ENCODE data around the gene DHODH.
"Not testable (repeated sequence)": the region's sequence is repeated elsewhere in the genome, so short reads cannot be mapped to it uniquely, and the experiment has no call there.

Gene DHODH

DNA sequence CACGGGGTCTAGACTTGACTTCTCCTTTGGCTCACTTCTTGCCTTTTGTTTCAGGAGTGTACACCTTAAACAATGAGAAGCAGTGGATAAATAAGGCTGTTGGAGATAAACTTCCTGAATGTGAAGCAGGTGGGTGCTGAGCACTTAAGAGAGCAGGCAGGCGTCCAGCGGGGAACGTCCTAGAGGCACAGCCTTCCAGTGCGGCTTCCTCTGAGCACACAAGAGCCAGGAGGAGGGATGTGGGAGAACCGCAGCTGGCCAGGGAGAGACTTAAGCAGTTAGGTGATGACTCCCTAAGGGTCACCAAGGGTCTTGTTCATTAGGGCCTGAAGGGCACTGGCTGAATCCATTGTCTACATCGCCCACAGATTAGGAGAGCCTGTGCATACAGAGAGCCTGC is 50.5 kb downstream of the DHODH start:
- H3K27me3 Mint-ChIP-seq, H3K27ac Mint-ChIP-seq, H3K4me3 Mint-ChIP-seq, H3K4me1 Mint-ChIP-seq, H3K9me3 Mint-ChIP-seq, ATAC-seq, DNase-seq: not testable (repeated sequence)

DNA sequence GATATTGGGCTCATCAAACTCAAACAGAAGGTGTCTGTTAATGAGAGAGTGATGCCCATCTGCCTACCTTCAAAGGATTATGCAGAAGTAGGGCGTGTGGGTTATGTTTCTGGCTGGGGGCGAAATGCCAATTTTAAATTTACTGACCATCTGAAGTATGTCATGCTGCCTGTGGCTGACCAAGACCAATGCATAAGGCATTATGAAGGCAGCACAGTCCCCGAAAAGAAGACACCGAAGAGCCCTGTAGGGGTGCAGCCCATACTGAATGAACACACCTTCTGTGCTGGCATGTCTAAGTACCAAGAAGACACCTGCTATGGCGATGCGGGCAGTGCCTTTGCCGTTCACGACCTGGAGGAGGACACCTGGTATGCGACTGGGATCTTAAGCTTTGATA is 51.9 kb downstream of the DHODH start:
- ATAC-seq (no peak), DNase-seq (no peak)
- Mint-ChIP-seq H3K27ac (no peak overlapping the region), H3K4me3 (no peak overlapping the region), H3K27me3 (no peaks in the 10 kb centered on the region), H3K4me1 (no peaks in the 10 kb centered on the region), H3K9me3 (no peaks in the 10 kb centered on the region)

DNA sequence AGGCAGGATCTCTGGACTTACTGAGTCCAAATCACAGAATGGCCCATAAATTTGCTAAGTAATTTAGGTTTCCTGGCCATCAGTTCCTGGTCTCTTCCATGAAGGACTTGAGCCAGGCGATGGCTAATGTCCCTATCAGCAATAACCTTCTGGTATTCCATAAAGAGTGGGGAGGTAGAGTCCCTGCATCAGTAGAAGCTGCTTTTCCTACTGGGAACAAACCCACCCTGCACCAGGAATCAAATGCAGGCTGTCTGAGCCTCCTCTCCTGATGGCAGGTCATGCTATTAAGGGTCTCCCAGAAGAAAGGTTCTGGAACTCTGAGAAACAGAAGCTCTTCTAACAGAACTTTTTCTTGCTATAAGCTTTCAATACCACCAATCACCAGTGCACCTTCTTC is 53.0 kb downstream of the DHODH start:
- Mint-ChIP-seq H3K9me3 (no peaks in the 10 kb centered on the region), H3K27ac (no peak overlapping the region), H3K4me3 (no peak overlapping the region), H3K27me3 (no peaks in the 10 kb centered on the region), H3K4me1 (no peaks in the 10 kb centered on the region)
- DNase-seq, result no peak
- ATAC-seq, result no peak

DNA sequence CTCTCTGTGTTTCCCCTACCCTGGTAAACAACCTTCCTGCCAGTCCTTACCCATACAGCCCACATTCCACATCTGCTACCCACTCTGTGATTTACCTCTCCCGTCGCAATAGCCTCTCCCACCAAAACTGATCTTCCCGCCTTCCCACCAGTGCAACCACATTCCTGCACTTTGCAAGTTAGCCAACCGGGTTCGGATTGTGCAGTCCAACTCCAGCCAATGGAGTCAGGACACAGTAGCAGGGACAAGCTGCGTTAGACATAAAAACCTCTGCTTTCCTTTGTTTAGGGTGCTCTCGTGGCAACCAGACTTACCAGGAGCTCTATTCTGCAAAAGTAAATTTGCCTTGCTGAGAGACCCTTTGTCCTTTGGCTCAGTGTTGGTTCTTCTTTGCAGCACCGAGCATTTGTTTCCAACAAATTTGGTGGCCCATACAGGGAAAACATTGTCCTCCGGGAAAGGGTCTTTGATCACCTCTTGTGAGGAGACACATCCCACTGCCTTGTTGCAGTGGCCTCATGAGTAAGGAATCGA is 55.9 kb downstream of the DHODH start:
- Mint-ChIP-seq H3K9me3 (no peaks in the 10 kb centered on the region), H3K27ac (no peak overlapping the region), H3K4me1 (no peaks in the 10 kb centered on the region), H3K27me3 (no peaks in the 10 kb centered on the region), H3K4me3 (no peak overlapping the region)
- ATAC-seq (no peak), DNase-seq (no peak)

DNA sequence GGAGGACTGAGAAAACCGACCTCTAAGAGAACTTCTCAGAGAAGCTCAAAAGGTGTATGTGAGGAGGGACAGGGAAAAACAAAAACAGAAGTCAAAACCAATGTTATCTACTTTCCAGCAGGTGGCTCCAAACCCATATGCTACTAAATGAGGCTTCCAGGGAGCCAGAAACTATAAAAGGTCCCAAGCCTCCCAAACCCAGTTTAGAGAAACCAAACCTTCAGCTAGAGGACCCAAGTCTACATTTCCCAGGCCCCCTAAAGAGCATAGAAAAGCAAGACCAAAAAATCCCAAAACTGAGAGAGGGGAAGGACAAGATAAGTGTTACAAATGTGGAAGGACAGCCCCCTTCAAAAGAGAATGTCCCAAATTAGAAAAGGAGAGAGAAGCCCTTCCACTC is 58.2 kb downstream of the DHODH start:
- H3K27me3 Mint-ChIP-seq, result no peaks in the 10 kb centered on the region
- ATAC-seq (no peak), DNase-seq (peak in 1 of 2 donors; percentile 2)
- H3K27ac Mint-ChIP-seq, result peak overlapping the region in 1 of 2 donors; percentile 84
- H3K4me3 Mint-ChIP-seq, result no peak overlapping the region
- no peaks in the 10 kb centered on the region for H3K9me3 Mint-ChIP-seq
- H3K4me1 Mint-ChIP-seq, result no peaks in the 10 kb centered on the region

DNA sequence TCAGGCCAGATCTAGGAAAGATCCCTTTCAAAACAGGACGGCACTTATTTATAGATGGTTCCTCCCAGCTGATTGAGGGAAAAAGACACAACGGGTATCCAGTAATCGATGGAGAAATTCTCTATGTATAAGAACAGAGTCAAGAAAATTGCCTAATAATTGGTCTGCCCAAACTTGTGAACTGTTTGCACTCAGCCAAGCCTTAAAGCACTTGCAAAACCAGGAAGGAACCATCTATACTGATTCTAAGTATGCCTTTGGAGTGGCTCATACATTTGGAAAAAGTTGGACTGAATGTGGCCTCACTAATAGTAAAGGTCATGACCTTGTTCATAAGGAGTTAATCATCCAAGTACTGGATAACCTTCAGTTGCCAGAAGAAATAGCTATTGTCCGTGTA is 60.4 kb downstream of the DHODH start:
- H3K27me3 Mint-ChIP-seq, result no peaks in the 10 kb centered on the region

DNA sequence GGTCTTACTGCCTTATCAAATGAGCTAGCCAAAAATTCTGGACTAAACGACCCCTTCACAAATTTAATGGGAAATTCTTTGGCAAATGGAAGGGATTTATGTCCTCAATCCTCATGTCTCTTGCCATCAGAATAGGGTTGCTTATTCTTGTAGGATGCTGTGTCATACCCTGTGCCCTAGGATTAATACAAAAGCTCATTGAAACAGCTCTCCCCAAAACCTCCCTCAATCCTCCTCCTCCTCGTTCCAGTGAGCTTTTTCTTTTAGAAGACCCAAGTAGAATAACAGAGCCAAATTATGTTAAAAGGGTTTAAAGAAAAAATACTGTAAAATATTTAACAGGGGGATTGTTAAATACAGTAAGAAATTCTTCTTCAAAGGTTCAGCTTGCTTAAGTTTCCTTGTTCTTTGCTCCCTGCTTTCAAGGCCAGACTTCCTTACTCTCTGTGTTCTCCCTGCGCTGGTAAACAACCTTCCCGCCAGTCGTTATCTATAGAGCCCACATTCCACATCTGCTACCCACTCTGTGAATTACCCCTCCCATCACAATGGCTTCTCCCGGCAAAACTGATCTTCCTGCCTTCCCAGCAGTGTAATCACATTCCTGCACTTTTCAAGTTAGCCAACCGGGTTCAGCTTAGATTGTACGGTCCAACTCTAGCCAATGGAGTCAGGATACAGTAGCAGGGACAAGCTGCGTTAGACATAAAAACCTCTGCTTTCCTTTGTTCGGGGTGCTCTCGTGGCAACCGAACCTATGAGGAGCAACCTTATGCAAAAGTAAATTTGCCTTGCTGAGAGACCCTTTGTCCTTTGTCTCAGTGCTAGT is 64.2 kb downstream of the DHODH start:
- H3K27ac Mint-ChIP-seq, result peak overlapping the region in 1 of 2 donors; percentile 16
- DNase-seq (no peak), ATAC-seq (no peak)
- no peaks in the 10 kb centered on the region for H3K27me3 Mint-ChIP-seq
- no peaks in the 10 kb centered on the region for H3K4me1 Mint-ChIP-seq
- no peak overlapping the region for H3K4me3 Mint-ChIP-seq
- no peaks in the 10 kb centered on the region for H3K9me3 Mint-ChIP-seq

More for the DNA sequence above, 60.4 kb downstream of the DHODH start:
- DNase-seq (no peak), ATAC-seq (no peak)
- no peaks in the 10 kb centered on the region for H3K4me1 Mint-ChIP-seq
- H3K9me3 Mint-ChIP-seq, result no peaks in the 10 kb centered on the region
- no peak overlapping the region for H3K4me3 Mint-ChIP-seq
- H3K27ac Mint-ChIP-seq, result no peak overlapping the region

DNA sequence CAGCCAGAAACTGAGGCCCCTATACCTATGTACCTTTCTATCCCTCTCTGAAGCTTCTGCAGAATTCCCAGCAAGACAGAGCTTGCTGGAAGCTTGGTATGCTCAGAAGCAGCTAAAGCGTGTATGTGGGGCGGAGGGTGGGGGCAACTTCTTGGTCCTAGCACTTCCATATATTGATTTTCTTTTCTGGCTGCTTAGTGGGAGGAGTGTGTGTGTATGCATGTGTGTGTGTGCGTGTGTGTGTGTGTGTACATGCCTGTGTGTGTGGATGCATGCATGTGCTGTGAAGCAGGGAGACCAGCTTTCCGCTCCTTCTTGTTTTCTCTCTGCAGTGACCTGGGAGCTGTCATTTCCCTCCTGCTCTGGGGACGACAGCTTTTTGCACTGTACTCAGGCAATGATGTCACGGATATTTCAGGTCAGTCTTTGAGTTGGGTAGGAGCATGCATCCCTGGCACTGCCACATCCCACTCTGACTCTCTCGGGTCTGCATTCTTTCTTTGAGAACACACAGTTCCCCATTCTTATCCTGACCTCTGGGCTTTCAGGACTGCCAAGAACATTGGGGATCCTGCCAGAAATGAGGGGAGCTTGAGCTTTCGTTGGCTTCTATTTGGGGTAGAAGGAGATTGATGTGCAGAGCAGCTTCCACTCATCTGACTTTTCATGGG is 65.2 kb downstream of the DHODH start:
- no peaks in the 10 kb centered on the region for H3K9me3 Mint-ChIP-seq
- no peaks in the 10 kb centered on the region for H3K4me1 Mint-ChIP-seq
- no peaks in the 10 kb centered on the region for H3K27me3 Mint-ChIP-seq
- no peak for DNase-seq
- no peak for ATAC-seq
- H3K4me3 Mint-ChIP-seq, result no peak overlapping the region
- H3K27ac Mint-ChIP-seq, result peak overlapping the region in 1 of 2 donors; percentile 40

DNA sequence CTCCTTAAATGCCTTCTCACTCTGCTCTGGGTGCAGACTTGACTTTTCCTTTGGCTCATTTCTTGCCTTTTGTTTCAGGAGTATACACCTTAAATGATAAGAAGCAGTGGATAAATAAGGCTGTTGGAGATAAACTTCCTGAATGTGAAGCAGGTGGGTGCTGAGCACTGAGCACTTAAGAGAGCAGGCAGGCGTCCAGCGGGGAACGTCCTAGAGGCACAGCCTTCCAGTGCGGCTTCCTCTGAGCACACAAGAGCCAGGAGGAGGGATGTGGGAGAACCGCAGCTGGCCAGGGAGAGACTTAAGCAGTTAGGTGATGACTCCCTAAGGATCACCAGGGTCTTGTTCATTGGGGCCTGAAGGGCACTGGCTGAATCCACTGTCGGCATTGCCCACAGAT is 66.5 kb downstream of the DHODH start:
- not testable (repeated sequence) for ATAC-seq, DNase-seq, H3K4me1 Mint-ChIP-seq, H3K27me3 Mint-ChIP-seq, H3K9me3 Mint-ChIP-seq, H3K4me3 Mint-ChIP-seq, H3K27ac Mint-ChIP-seq
